ENCODE results near the gene SLC6A7. TPM values are rescaled to one million over a fixed set of nuclear protein-coding genes. Genes with fewer than 3 reads are reported as not detected.

Gene SLC6A7
- total RNA-seq, 2 experiments from 2014 or later = not detected

GRCh38 chr5:150167908-150168307 is 22.0 kb upstream of the SLC6A7 start:
- no peak for DNase-seq
- CTCF ChIA-PET = no interaction called here
- no peak overlapping the region for H3K27ac Mint-ChIP-seq
- H3K27me3 Mint-ChIP-seq (ENCODE audit: low read depth) = peaks cover 29% of the 10 kb centered on the region
- peaks cover 2% of the 10 kb centered on the region for H3K4me1 Mint-ChIP-seq (ENCODE audit: low read depth)
- no peaks in the 10 kb centered on the region for H3K9me3 Mint-ChIP-seq
- intact Hi-C loops (cut with micrococcal nuclease) = no loop called here
- H3K36me3 Mint-ChIP-seq (ENCODE audit: low read depth) = no peaks in the 10 kb centered on the region
- no peak overlapping the region for H3K4me3 Mint-ChIP-seq

- no peak overlapping the region for H3K4me3 Mint-ChIP-seq
- peaks cover 2% of the 10 kb centered on the region for H3K4me1 Mint-ChIP-seq (ENCODE audit: low read depth)
- H3K9me3 Mint-ChIP-seq = no peaks in the 10 kb centered on the region
- no peak overlapping the region for H3K27ac Mint-ChIP-seq
- no peak for DNase-seq
- CTCF ChIA-PET = no interaction called here
- H3K27me3 Mint-ChIP-seq (ENCODE audit: low read depth) = peaks cover 29% of the 10 kb centered on the region
- intact Hi-C loops (cut with micrococcal nuclease) = no loop called here
- no peaks in the 10 kb centered on the region for H3K36me3 Mint-ChIP-seq (ENCODE audit: low read depth)
These were observed 21.0 kb upstream of the SLC6A7 start for GRCh38 chr5:150168864-150169263.

GRCh38 chr5:150172145-150172544 is 17.7 kb upstream of the SLC6A7 start:
- Mint-ChIP-seq H3K4me1 (ENCODE audit: low read depth) (peaks cover 2% of the 10 kb centered on the region), H3K9me3 (no peaks in the 10 kb centered on the region), H3K27ac (no peak overlapping the region), H3K36me3 (ENCODE audit: low read depth) (no peaks in the 10 kb centered on the region), H3K27me3 (ENCODE audit: low read depth) (peaks cover 22% of the 10 kb centered on the region), H3K4me3 (no peak overlapping the region)
- intact Hi-C loops (cut with micrococcal nuclease) = no loop called here
- CTCF ChIA-PET = interaction anchor here (1.0 to 1.1 kb wide), 3 partner anchors 10 to 46 kb away, joined by 3 read pairs; no protein-coding TSS in a partner anchor
- no peak for DNase-seq

DNA sequence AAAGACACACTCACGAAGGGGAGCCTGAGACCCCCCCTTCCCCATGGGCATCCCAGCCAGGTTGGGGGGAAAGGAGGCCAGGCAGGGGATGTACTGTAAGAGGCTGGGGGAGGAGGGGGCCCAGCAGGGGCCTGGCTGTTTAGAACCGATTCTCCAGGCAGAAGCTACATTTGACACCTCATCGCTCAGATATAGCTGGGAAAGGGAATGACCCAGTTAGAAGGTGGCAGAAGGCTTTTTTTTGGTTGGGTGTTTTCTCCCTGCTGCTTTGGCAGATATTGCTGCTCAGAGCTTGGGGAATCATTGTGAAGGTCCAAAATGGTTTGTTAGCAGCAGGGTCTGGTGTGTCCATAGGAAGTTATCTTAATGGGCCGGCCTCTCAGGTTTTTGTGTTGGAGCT is 17.3 kb upstream of the SLC6A7 start:
- no peak for DNase-seq
- Mint-ChIP-seq H3K4me1 (ENCODE audit: low read depth) (peaks cover under 1% of the 10 kb centered on the region), H3K27me3 (ENCODE audit: low read depth) (peaks cover 18% of the 10 kb centered on the region), H3K9me3 (no peaks in the 10 kb centered on the region), H3K36me3 (ENCODE audit: low read depth) (no peaks in the 10 kb centered on the region), H3K4me3 (no peak overlapping the region), H3K27ac (no peak overlapping the region)
- CTCF ChIA-PET = interaction anchor here (1.0 to 1.1 kb wide), 2 partner anchors 12 to 46 kb away, joined by 3 read pairs; no protein-coding TSS in a partner anchor
- intact Hi-C loops (cut with micrococcal nuclease) = no loop called here

DNA sequence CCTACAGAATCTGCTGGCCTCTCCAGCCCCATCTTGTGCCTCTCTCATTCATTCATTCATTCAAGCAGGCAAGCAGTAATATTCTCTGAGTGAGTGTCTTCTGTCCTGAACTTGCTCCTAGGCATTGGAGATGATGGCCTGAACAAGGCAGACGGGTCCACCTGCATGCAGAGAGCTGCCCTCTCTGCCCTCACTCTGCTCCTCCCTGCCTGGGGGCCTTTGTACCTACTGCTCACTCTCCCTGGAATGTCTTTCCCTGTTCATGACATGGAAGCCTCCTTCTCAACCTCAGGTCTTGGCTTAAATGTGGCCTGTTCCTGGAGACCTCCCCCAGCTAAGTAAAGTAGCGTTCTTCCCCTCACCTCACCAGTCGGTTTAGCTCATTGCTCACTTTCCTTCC is 16.7 kb upstream of the SLC6A7 start:
- Mint-ChIP-seq H3K9me3 (no peaks in the 10 kb centered on the region), H3K27me3 (ENCODE audit: low read depth) (peaks cover 13% of the 10 kb centered on the region), H3K4me1 (ENCODE audit: low read depth) (no peaks in the 10 kb centered on the region), H3K4me3 (no peak overlapping the region), H3K27ac (no peak overlapping the region), H3K36me3 (ENCODE audit: low read depth) (no peaks in the 10 kb centered on the region)
- CTCF ChIA-PET = interaction anchor here (1.1 kb wide), 1 partner anchor 13 kb away, joined by 3 read pairs; no protein-coding TSS in a partner anchor
- intact Hi-C loops (cut with micrococcal nuclease) = no loop called here
- no peak for DNase-seq

DNA sequence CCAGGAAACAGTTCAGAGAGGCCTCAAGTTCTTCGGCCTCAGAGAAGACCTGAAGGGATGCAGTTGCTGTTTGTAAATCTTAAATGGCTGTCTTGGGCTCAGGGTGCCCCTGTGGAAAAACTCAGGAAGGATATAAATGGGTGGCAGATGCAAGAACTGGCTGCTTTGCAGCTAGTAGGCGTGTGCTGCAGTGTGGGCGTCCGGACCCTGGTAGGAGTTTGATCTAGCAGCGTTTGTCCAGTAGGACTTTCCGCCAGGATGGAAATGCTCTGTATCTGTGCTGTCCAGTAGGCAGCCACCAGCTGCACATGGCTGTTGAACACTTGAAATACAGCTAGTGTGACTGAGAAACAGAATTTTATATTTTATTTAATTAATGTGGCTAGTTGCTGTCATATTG is 15.6 kb upstream of the SLC6A7 start:
- H3K9me3 Mint-ChIP-seq = no peaks in the 10 kb centered on the region
- DNase-seq = no peak
- no peak overlapping the region for H3K27ac Mint-ChIP-seq
- H3K4me1 Mint-ChIP-seq (ENCODE audit: low read depth) = no peaks in the 10 kb centered on the region
- CTCF ChIA-PET = interaction anchor here (1.1 to 1.5 kb wide), 2 partner anchors 36 to 40 kb away, joined by 3 to 4 read pairs; no protein-coding TSS in a partner anchor
- H3K36me3 Mint-ChIP-seq (ENCODE audit: low read depth) = no peaks in the 10 kb centered on the region
- peaks cover 6% of the 10 kb centered on the region for H3K27me3 Mint-ChIP-seq (ENCODE audit: low read depth)
- intact Hi-C loops (cut with micrococcal nuclease) = no loop called here
- H3K4me3 Mint-ChIP-seq = no peak overlapping the region

GRCh38 chr5:150175076-150175475 is 14.8 kb upstream of the SLC6A7 start:
- no peak overlapping the region for H3K27ac Mint-ChIP-seq
- H3K27me3 Mint-ChIP-seq (ENCODE audit: low read depth) = peaks cover 4% of the 10 kb centered on the region
- CTCF ChIA-PET = interaction anchor here (0.7 to 1.5 kb wide), 4 partner anchors 12 to 144 kb away, joined by 3 to 4 read pairs (median 4); no protein-coding TSS in a partner anchor
- no peak for DNase-seq
- H3K4me1 Mint-ChIP-seq (ENCODE audit: low read depth) = no peaks in the 10 kb centered on the region
- no peaks in the 10 kb centered on the region for H3K9me3 Mint-ChIP-seq
- H3K36me3 Mint-ChIP-seq (ENCODE audit: low read depth) = no peaks in the 10 kb centered on the region
- intact Hi-C loops (cut with micrococcal nuclease) = no loop called here
- no peak overlapping the region for H3K4me3 Mint-ChIP-seq

- CTCF ChIA-PET = interaction anchor here (0.7 to 1.1 kb wide), 4 partner anchors 13 to 145 kb away, joined by 3 to 4 read pairs (median 4); no protein-coding TSS in a partner anchor
- H3K27me3 Mint-ChIP-seq (ENCODE audit: low read depth) = peaks cover 2% of the 10 kb centered on the region
- no peak overlapping the region for H3K27ac Mint-ChIP-seq
- no peak for DNase-seq
- no peaks in the 10 kb centered on the region for H3K4me1 Mint-ChIP-seq (ENCODE audit: low read depth)
- H3K36me3 Mint-ChIP-seq (ENCODE audit: low read depth) = no peaks in the 10 kb centered on the region
- intact Hi-C loops (cut with micrococcal nuclease) = no loop called here
- no peak overlapping the region for H3K4me3 Mint-ChIP-seq
- H3K9me3 Mint-ChIP-seq = no peaks in the 10 kb centered on the region
These were observed 14.3 kb upstream of the SLC6A7 start for GRCh38 chr5:150175536-150175935.

GRCh38 chr5:150176745-150177477 is 13.0 kb upstream of the SLC6A7 start:
- Mint-ChIP-seq H3K4me3 (no peak overlapping the region), H3K27me3 (ENCODE audit: low read depth) (no peaks in the 10 kb centered on the region), H3K4me1 (ENCODE audit: low read depth) (no peaks in the 10 kb centered on the region), H3K36me3 (ENCODE audit: low read depth) (no peaks in the 10 kb centered on the region), H3K27ac (no peak overlapping the region), H3K9me3 (no peaks in the 10 kb centered on the region)
- no peak for DNase-seq
- CTCF ChIA-PET = interaction anchor here (1.0 kb wide), 1 partner anchor 38 kb away, joined by 3 read pairs; no protein-coding TSS in a partner anchor
- intact Hi-C loops (cut with micrococcal nuclease) = no loop called here

DNA sequence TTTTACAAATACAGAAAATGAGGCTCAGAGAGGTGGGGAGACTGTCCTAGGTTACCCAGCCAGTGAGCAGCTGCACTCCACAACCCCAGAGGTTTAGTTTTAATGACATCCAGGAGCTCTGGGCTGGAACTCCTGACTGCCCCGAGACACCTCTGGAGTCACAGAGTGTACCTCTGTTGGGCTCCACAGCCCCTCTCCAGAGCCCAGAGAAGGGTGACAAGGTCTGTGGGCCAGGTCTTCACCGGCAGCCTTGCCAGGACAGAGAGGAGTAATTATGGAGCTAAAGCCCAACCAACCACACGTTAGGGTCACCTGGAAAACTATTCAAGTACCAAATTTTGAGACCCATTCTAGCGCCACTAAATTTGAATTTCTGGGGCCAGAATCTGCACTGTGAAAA is 12.1 kb upstream of the SLC6A7 start:
- Mint-ChIP-seq H3K4me3 (no peak overlapping the region), H3K27ac (no peak overlapping the region), H3K27me3 (ENCODE audit: low read depth) (no peaks in the 10 kb centered on the region), H3K36me3 (ENCODE audit: low read depth) (no peaks in the 10 kb centered on the region), H3K9me3 (no peaks in the 10 kb centered on the region), H3K4me1 (ENCODE audit: low read depth) (no peaks in the 10 kb centered on the region)
- DNase-seq = no peak
- CTCF ChIA-PET = no interaction called here
- intact Hi-C loops (cut with micrococcal nuclease) = no loop called here

DNA sequence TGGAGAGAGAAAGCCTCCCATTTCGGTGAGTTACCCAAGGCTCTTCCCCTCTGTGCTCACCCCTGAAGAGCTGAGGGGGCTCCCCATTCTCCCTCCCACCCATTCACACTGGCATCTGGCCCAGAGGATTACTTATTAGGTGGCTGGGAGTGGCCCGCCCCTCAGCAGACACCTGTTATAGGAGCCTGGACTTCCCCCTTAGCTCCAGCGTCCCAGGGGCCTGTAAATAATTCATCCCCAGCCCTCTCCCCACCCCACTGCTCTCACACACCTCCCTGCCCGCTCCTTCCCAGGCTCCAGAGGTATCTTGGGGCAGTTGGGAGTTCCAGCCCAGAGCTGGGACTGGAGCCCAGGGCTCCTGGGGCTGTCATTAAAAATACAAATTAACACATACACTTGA is 11.6 kb upstream of the SLC6A7 start:
- Mint-ChIP-seq H3K4me3 (no peak overlapping the region), H3K36me3 (ENCODE audit: low read depth) (no peaks in the 10 kb centered on the region), H3K27ac (no peak overlapping the region), H3K4me1 (ENCODE audit: low read depth) (no peaks in the 10 kb centered on the region), H3K9me3 (no peaks in the 10 kb centered on the region), H3K27me3 (ENCODE audit: low read depth) (no peaks in the 10 kb centered on the region)
- no peak for DNase-seq
- CTCF ChIA-PET = no interaction called here
- intact Hi-C loops (cut with micrococcal nuclease) = no loop called here

DNA sequence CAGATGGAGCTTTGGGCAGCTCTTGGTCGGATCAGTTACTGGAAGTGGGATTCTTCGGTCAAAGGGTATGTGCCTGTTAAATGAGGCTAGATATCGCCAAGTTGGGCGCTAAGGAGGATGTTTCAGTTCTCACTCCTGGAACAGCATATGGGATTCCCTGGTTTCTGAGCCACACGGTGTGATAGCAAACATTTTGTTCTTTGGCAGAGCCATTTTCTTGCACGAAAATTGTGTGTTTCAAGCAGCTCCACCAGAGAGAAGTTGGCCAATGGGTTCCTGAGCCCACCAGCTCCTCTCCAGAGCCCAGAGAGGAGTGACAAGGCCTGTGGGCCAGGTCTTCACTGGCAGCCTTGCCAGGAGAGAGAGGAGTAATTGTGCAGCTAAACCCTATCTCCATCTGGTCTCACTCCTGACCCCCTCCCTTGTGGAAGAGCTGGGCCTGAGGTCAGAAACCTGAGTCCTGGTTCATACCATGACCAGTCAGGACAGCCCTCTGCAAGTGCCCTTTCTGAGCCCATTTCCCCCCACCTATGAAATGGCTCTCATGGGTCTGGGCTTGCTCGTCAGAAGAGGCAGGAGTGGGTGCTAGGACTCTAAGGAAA is 10.7 kb upstream of the SLC6A7 start:
- Mint-ChIP-seq H3K4me3 (no peak overlapping the region), H3K36me3 (ENCODE audit: low read depth) (no peaks in the 10 kb centered on the region), H3K9me3 (no peaks in the 10 kb centered on the region), H3K4me1 (ENCODE audit: low read depth) (no peaks in the 10 kb centered on the region), H3K27ac (no peak overlapping the region), H3K27me3 (ENCODE audit: low read depth) (no peaks in the 10 kb centered on the region)
- intact Hi-C loops (cut with micrococcal nuclease) = no loop called here
- CTCF ChIA-PET = no interaction called here
- DNase-seq = no peak
